NCI-H748 treated with DMSO at 0.1 percent for 48 hours (cell line): ENCODE data around the gene JAZF1.

ENCODE experiments used
- DNase-seq: peaks from one replicate; lab custom pipeline; 2025; lab: John Stamatoyannopoulos, UW

The JAZF1 gene

GRCh38 chr7:28075674-28076358, 104.8 kb downstream of the JAZF1 start:
- DNase-seq, result no peak

DNA sequence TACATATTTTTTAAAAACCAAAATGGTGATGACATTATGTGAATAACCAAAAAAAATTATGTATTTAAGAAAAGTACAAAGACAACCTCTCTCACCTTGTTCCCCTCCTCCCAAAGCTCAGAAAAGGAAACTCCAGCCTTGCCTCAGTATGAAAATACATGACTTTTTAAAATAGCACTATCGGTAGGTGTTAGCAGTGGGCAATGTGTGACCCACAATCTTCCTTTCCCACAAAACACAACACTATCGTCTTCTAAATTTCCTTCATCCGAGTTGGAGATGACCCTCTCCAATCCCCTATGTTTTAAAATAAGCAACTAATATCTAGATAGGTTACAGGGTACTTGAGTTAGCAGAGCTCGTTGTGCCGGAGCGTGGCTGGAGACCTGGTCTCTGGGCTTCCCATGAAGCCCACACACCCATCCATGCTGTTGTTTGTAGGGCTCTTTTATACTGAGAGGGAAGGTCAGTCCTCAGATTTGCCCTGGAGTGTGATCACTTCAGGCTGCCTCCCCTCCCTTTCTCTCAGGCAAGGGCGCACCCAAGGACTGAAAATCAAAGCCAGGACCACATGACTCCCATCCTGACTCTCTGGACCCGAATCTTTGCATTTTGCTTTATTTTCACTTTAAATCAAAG, 107.6 kb downstream of the JAZF1 start:
- DNase-seq, result no peak

DNA sequence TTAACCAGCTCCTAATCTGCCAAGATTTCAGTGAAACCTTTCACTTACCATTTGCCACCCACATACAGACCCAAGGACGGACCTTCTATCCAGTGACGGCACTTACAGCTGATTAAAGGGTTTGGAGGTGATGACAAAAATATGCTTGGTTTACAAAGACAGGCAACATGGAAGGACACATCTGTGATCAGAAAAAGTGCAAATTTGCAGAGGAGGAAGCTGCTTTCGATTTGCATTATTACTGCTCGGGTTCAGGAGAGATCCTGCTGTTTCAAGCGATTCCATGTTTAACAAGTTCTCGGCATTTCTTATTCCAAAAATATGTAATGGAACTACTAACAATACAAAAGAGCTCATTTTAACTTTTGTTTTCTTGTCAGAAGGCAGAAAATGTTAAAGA, 109.0 kb downstream of the JAZF1 start:
- no peak for DNase-seq

DNA sequence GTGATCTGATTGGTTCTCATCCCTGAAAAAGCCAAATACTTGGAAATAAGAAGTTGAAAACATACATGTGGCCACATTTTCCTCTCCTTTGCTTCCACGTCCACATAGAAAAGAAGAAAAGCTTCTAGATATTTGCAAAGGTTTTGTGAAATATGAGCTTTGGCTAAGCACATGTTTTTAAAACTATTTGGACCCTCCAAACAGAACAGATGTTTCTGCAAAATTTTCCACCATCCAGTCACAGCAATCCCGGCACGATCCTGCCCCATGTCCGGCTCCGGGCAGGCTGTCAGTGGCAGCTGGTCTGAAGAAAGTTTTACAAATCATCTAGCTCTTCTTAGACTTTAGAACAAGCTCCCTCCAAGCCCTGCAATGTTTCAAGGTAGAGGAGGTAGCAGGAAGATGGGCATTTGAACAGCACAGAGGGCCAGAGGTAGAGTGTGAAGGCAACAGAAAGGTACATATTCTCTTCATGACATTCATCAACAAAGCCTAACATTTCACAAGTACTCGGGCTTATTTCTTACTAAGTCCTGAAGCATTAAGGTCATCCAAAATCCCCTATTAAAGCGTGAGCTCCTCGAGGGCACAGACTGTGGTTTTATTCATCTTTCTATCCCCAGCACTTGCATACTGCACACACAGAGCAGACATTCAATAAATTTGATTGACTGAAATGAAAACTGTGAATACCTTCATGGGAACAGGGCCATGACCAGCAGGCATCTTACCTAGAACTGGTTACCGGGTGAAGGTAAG, 110.1 kb downstream of the JAZF1 start:
- DNase-seq, result no peak

GRCh38 chr7:28069807-28070206, 110.8 kb downstream of the JAZF1 start:
- DNase-seq, result no peak

GRCh38 chr7:28069388-28069787, 111.2 kb downstream of the JAZF1 start:
- DNase-seq, result no peak

- DNase-seq, result no peak
Measured at GRCh38 chr7:28068811-28069216, 111.8 kb downstream of the JAZF1 start.

GRCh38 chr7:28067171-28067570, 113.4 kb downstream of the JAZF1 start:
- no peak for DNase-seq

- DNase-seq, result no peak
Measured at GRCh38 chr7:28065721-28066285, 114.8 kb downstream of the JAZF1 start.

- no peak for DNase-seq
Measured at GRCh38 chr7:28065308-28065707, 115.3 kb downstream of the JAZF1 start.

GRCh38 chr7:28064437-28064836, 116.2 kb downstream of the JAZF1 start:
- DNase-seq, result no peak

GRCh38 chr7:28062197-28062991, 118.2 kb downstream of the JAZF1 start:
- peak; percentile 74 for DNase-seq

GRCh38 chr7:28061824-28062196, 118.8 kb downstream of the JAZF1 start:
- no peak for DNase-seq

GRCh38 chr7:28060371-28060950, 120.1 kb downstream of the JAZF1 start:
- no peak for DNase-seq

DNA sequence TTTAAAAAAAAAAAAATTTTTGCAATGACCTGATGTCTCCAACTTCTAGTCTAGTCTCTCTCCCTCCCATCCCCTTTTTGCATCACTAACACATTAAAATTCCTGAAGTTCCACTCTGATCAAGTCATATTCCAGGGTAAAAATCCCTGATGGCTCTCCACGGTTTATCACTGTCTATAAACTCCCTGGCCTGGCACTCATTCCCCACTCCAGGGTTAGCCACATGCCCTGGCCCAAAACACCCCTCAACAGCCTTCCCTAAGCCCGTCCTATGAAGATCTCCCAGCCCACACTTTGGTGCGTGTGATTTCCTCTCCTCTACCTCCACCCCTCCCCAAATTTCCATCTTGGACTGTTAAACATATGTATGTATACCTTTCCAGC, 125.4 kb downstream of the JAZF1 start:
- DNase-seq, result no peak

DNA sequence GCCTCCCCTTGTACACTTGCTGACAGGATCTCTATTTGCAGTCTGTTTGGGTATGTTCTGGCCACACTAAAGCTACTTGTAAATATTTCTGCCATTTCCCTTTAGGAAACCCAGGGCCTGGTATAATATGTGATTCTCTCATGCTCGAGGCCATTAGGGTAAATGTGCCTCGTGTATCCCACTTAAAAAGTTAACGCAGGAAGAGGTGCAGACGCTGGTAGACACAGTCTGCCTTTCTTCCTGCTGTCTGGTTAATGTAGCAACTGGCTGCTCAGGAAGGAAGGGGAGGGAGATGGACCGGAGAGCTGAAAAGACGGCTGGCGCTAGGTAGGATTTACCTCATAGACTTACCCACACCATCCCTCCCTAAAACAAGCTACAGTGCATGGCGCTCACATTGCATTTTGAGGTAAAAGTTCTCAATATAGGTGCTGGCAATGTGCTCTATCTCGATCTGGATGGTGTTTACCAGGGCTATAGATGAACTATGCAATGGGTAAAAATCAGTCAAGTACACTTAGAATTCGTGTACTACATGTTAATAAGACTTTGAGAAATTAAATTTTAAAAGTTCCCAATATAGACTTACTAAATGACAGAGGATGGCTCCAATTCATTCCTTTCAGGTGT, 125.9 kb downstream of the JAZF1 start:
- no peak for DNase-seq

DNA sequence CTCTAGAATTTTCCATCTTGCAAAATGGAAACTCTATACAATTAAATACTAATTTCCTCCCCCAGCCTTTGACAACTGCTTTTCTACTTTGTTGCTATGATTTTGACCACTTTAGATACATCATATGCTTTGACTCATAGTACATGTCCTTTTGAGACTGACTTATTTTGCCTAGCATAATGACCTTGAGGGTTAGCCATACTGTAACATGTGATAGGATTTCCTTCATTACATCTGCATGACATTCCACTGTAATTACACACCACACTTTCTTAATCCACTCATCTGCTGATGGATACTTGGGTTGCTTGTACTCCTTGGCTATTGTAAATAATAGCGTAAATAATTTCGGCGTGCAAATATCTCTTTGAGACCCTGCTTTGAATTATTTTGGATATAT, 127.7 kb downstream of the JAZF1 start:
- no peak for DNase-seq

- DNase-seq, result no peak
Measured at GRCh38 chr7:28048694-28049093, 131.9 kb downstream of the JAZF1 start.

DNA sequence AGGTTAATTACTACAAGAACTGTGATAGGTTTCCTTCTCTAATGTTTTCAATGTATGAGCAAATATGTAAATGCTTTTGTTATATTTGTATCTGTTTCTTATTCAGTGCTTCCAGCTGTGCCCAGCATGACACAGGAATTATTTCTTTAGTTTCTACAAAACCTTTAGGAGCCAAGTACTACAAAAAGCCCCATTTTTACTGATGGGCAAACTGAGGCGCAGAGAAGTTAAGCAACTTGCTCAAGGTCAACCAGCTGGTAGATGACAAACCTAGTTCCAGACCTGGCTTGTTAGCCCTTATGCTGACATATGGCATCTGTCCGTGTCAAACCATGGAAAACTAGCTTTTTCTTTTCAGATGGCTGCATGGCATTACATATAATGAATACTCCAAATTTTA, 134.6 kb downstream of the JAZF1 start:
- no peak for DNase-seq

GRCh38 chr7:28045592-28045991, 135.0 kb downstream of the JAZF1 start:
- DNase-seq, result no peak

- no peak for DNase-seq
Measured at GRCh38 chr7:28044825-28045224, 135.8 kb downstream of the JAZF1 start.
